GM19397 (cell line): ENCODE results near the gene SPATC1L.

Source experiments
- ATAC-seq: cut with Tn5 transposase; IDR thresholded peaks from one replicate; pipeline ENCODE4 v1.9.1; 2021; ENCODE audit warnings: mild to moderate bottlenecking, moderate library complexity; ENCODE audit not compliant: unreplicated experiment

Gene SPATC1L

GRCh38 chr21:46111193-46111571 is 73.1 kb downstream of the SPATC1L start:
- no peak for ATAC-seq
